ENCODE measurements around the gene AGPAT3.

The AGPAT3 gene

DNA sequence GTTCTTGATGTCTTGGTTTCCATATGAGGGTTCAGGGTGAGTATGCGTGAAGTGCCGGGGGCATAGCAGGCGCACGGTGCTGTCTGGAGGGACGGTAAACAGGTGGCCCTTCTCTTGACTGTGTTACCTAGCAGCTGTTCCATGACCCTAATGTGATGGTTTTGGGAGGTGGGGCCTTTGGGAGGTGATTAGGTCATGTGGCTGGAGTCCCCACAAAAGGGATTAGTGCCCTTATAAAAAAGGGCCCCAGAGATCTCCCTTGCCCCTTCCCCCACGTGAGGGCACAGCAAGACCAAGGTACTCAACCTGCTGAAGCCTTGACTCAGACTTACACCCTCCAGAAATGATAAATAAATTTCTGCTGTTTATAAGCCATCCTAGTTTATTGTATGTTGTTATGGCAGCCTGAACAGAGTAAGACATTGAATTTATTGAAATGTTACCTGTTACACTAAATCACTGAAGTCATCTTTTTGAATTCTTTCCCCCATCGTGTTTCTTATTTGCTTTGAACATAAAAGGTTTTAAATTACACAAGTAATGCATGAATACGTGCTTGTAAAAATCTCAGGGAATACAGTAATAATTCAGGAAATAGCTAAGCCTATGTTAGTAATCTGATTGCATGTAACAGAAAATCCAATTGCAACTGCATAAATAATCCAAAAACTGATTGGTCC, 162.7 kb downstream of the AGPAT3 start:
- H3K36me3 ChIP-seq (ENCODE audit: control insufficient read depth in 2 of 2, insufficient read depth in 1 of 2, low read length in 2 of 2): peaks cover 0 to 4% of the 10 kb centered on the region in 2 experiments; a peak in 2 of 3 replicates
- ChIA-PET CTCF (interaction anchor here (0.9 kb wide), 1 partner anchor 30 kb away, joined by 3 read pairs; no protein-coding TSS in a partner anchor), POLR2A (no interaction called here)
- H3K4me1 ChIP-seq (ENCODE audit: control insufficient read depth, insufficient read depth, low read length): peaks cover 27% of the 10 kb centered on the region
- no peak overlapping the region; the same call in 1 of the 2 replicates for H3K27ac ChIP-seq (ENCODE audit: extremely low read depth, low read depth, low read length)
- no peak overlapping the region for H3K4me3 ChIP-seq (ENCODE audit: low read depth, low read length)
- no peaks in the 10 kb centered on the region for H3K9me3 ChIP-seq (ENCODE audit: control insufficient read depth, insufficient read depth, low read depth, low read length)
- no peak for TF ChIP-seq ZFP41 (tag by site-specific recombination; IDR thresholded peaks at IDR 0.05; ENCODE audit: borderline replicate concordance)
- TF ChIP-seq KLF9 (tag by site-specific recombination; IDR thresholded peaks at IDR 0.05; ENCODE audit: low read depth): no peak
- TF ChIP-seq ZNF335 (tag by site-specific recombination; conservative IDR thresholded peaks at IDR 0.05): no peak
- TF ChIP-seq OSR2 (tag by site-specific recombination; IDR thresholded peaks at IDR 0.05): peak; percentile 75
- TF ChIP-seq ZNF433 (tag by site-specific recombination; IDR thresholded peaks at IDR 0.05; ENCODE audit: low read depth): no peak
- TF ChIP-seq ZNF529 (tag by site-specific recombination; IDR thresholded peaks at IDR 0.05; ENCODE audit: insufficient replicate concordance): no peak
- TF ChIP-seq, protein P1, sequence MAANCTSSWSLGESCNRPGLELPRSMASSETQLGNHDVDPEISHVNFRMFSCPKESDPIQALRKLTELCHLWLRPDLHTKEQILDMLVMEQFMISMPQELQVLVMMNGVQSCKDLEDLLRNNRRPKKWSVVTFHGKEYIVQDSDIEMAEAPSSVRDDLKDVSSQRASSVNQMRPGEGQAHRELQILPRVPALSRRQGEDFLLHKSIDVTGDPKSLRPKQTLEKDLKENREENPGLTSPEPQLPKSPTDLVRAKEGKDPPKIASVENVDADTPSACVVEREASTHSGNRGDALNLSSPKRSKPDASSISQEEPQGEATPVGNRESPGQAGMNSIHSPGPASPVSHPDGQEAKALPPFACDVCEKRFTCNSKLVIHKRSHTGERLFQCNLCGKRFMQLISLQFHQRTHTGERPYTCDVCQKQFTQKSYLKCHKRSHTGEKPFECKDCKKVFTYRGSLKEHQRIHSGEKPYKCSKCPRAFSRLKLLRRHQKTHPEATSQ (tag by site-specific recombination; IDR thresholded peaks at IDR 0.05): no peak
- no peak for TF ChIP-seq ZNF366 (tag by site-specific recombination; conservative IDR thresholded peaks at IDR 0.05)
- TF ChIP-seq, protein P2, sequence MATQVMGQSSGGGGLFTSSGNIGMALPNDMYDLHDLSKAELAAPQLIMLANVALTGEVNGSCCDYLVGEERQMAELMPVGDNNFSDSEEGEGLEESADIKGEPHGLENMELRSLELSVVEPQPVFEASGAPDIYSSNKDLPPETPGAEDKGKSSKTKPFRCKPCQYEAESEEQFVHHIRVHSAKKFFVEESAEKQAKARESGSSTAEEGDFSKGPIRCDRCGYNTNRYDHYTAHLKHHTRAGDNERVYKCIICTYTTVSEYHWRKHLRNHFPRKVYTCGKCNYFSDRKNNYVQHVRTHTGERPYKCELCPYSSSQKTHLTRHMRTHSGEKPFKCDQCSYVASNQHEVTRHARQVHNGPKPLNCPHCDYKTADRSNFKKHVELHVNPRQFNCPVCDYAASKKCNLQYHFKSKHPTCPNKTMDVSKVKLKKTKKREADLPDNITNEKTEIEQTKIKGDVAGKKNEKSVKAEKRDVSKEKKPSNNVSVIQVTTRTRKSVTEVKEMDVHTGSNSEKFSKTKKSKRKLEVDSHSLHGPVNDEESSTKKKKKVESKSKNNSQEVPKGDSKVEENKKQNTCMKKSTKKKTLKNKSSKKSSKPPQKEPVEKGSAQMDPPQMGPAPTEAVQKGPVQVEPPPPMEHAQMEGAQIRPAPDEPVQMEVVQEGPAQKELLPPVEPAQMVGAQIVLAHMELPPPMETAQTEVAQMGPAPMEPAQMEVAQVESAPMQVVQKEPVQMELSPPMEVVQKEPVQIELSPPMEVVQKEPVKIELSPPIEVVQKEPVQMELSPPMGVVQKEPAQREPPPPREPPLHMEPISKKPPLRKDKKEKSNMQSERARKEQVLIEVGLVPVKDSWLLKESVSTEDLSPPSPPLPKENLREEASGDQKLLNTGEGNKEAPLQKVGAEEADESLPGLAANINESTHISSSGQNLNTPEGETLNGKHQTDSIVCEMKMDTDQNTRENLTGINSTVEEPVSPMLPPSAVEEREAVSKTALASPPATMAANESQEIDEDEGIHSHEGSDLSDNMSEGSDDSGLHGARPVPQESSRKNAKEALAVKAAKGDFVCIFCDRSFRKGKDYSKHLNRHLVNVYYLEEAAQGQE (tag by site-specific recombination; IDR thresholded peaks at IDR 0.05): no peak
- TF ChIP-seq, protein P3, sequence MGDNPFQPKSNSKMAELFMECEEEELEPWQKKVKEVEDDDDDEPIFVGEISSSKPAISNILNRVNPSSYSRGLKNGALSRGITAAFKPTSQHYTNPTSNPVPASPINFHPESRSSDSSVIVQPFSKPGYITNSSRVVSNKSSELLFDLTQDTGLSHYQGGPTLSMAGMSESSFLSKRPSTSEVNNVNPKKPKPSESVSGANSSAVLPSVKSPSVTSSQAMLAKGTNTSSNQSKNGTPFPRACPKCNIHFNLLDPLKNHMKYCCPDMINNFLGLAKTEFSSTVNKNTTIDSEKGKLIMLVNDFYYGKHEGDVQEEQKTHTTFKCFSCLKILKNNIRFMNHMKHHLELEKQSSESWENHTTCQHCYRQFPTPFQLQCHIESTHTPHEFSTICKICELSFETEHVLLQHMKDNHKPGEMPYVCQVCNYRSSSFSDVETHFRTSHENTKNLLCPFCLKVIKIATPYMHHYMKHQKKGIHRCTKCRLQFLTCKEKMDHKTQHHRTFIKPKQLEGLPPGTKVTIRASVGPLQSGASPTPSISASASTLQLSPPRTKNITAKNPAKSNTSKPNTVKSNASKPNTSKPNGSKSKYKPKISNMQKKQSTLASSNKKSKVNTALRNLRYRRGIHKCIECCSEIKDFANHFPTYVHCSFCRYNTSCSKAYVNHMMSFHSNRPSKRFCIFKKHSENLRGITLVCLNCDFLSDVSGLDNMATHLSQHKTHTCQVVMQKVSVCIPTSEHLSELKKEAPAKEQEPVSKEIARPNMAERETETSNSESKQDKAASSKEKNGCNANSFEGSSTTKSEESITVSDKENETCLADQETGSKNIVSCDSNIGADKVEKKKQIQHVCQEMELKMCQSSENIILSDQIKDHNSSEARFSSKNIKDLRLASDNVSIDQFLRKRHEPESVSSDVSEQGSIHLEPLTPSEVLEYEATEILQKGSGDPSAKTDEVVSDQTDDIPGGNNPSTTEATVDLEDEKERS (tag by site-specific recombination; IDR thresholded peaks at IDR 0.05): no peak
- TF ChIP-seq ZNF24 (tag by site-specific recombination; IDR thresholded peaks at IDR 0.05): no peak
- TF ChIP-seq ZNF311 (tag by site-specific recombination; IDR thresholded peaks at IDR 0.05; ENCODE audit: borderline replicate concordance): no peak
- no peak for TF ChIP-seq SP2 (tag by site-specific recombination; IDR thresholded peaks at IDR 0.05)
- TF ChIP-seq ZNF677 (tag by site-specific recombination; IDR thresholded peaks at IDR 0.05): no peak
- peak; percentile 90 for TF ChIP-seq ZNF664 (tag by site-specific recombination; IDR thresholded peaks at IDR 0.05)
- no peak for TF ChIP-seq ZNF239 (tag by site-specific recombination; IDR thresholded peaks at IDR 0.05)
- no peak for TF ChIP-seq ZNF426 (tag by site-specific recombination; IDR thresholded peaks at IDR 0.05)
- no peak for TF ChIP-seq ZNF654 (tag by site-specific recombination; IDR thresholded peaks at IDR 0.05; ENCODE audit: low read depth)
- no peak for TF ChIP-seq ZNF658 (tag by site-specific recombination; IDR thresholded peaks at IDR 0.05)
- no peak for TF ChIP-seq ZNF223 (tag by site-specific recombination; IDR thresholded peaks at IDR 0.05)
- no peak for TF ChIP-seq ZNF561 (tag by site-specific recombination; IDR thresholded peaks at IDR 0.05; ENCODE audit: borderline replicate concordance)
- TF ChIP-seq, protein P4, sequence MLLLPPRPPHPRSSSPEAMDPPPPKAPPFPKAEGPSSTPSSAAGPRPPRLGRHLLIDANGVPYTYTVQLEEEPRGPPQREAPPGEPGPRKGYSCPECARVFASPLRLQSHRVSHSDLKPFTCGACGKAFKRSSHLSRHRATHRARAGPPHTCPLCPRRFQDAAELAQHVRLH (tag by site-specific recombination; IDR thresholded peaks at IDR 0.05): no peak
- TF ChIP-seq SCRT2 (tag by site-specific recombination; IDR thresholded peaks at IDR 0.05): peak; percentile 84
- no peak for TF ChIP-seq ZNF112 (tag by site-specific recombination; IDR thresholded peaks at IDR 0.05)
- no peak for TF ChIP-seq ZNF140 (tag by site-specific recombination; IDR thresholded peaks at IDR 0.05)
- TF ChIP-seq, protein P5, sequence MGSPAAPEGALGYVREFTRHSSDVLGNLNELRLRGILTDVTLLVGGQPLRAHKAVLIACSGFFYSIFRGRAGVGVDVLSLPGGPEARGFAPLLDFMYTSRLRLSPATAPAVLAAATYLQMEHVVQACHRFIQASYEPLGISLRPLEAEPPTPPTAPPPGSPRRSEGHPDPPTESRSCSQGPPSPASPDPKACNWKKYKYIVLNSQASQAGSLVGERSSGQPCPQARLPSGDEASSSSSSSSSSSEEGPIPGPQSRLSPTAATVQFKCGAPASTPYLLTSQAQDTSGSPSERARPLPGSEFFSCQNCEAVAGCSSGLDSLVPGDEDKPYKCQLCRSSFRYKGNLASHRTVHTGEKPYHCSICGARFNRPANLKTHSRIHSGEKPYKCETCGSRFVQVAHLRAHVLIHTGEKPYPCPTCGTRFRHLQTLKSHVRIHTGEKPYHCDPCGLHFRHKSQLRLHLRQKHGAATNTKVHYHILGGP (tag by site-specific recombination; IDR thresholded peaks at IDR 0.05): no peak
- TF ChIP-seq ZNF155 (tag by site-specific recombination; IDR thresholded peaks at IDR 0.05): no peak
- TF ChIP-seq, protein P6, sequence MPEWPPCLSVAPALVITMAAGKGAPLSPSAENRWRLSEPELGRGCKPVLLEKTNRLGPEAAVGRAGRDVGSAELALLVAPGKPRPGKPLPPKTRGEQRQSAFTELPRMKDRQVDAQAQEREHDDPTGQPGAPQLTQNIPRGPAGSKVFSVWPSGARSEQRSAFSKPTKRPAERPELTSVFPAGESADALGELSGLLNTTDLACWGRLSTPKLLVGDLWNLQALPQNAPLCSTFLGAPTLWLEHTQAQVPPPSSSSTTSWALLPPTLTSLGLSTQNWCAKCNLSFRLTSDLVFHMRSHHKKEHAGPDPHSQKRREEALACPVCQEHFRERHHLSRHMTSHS (tag by site-specific recombination; IDR thresholded peaks at IDR 0.05): no peak
